Measurements from ENCODE around the gene MAST4. TPM values are rescaled to one million over a fixed set of nuclear protein-coding genes. Genes with fewer than 3 reads are reported as not detected.

The MAST4 gene
- total and polyA plus RNA-seq, 2 of the 4 experiments (the other 2 are of a cell fraction), result 4.8 to 6.8 TPM

- H3K27me3 ChIP-seq (ENCODE audit: control insufficient read depth, insufficient read depth, low read length), result no peaks in the 10 kb centered on the region
- 97% methylated on average over 29 of the region's 44 CpGs; no CpG with 5 or more reads in 1 of the 2 experiments for WGBS, 2 experiments (ENCODE audit: extremely low coverage in 2 of 2, insufficient read length in 1 of 2)
- TF ChIP-seq FOS (IDR thresholded peaks at IDR 0.05; ENCODE audit: low read depth, low read length), result no peak
- no peak for TF ChIP-seq USF2 (IDR thresholded peaks at IDR 0.05; ENCODE audit: low read depth, low read length)
- no peak for TF ChIP-seq RFX5 (IDR thresholded peaks at IDR 0.05; ENCODE audit: low read depth, low read length)
- TF ChIP-seq CEBPB (IDR thresholded peaks at IDR 0.05; ENCODE audit: low read depth, low read length), result no peak
- no peak for TF ChIP-seq BHLHE40 (IDR thresholded peaks at IDR 0.05; ENCODE audit: low read depth, low read length)
- TF ChIP-seq RCOR1 (IDR thresholded peaks at IDR 0.05; ENCODE audit: insufficient replicate concordance, low read length), result no peak
- TF ChIP-seq POLR2A (IDR thresholded peaks at IDR 0.05; ENCODE audit: low read depth, low read length), result no peak
- no peak for TF ChIP-seq MXI1 (IDR thresholded peaks at IDR 0.05; ENCODE audit: borderline replicate concordance, low read depth, low read length)
- no peak for TF ChIP-seq SMC3 (IDR thresholded peaks at IDR 0.05; ENCODE audit: low read depth, low read length)
- TF ChIP-seq RAD21 (IDR thresholded peaks at IDR 0.05; ENCODE audit: low read length), result no peak
- no peak overlapping the region for H3K9ac ChIP-seq (ENCODE audit: low read depth, low read length)
- no peak overlapping the region for H2AK9ac ChIP-seq (replicated peaks; ENCODE audit: low read depth, low read length, poor library complexity)
- H3K36me3 ChIP-seq (ENCODE audit: control insufficient read depth, insufficient read depth, low read length), result peaks cover 21% of the 10 kb centered on the region
- no peaks in the 10 kb centered on the region for H3K9me1 ChIP-seq (ENCODE audit: insufficient read depth, low read length)
- no peak overlapping the region for H2BK5ac ChIP-seq (ENCODE audit: low read depth, low read length, poor library complexity, severe bottlenecking)
- no peak overlapping the region for H4K8ac ChIP-seq (ENCODE audit: low read depth in 2 of 2, low read length in 2 of 2)
- in situ Hi-C loops (cut with MboI; ENCODE audit: low sequenced_read_pairs), result loop anchor here (5.0 kb wide), 1 partner anchor 49 kb away; no protein-coding TSS in a partner anchor
- H4K20me1 ChIP-seq (ENCODE audit: insufficient read depth, low read length), result no peaks in the 10 kb centered on the region
- no peak overlapping the region for H2BK120ac ChIP-seq (ENCODE audit: low read depth, low read length)
- H2BK20ac ChIP-seq (ENCODE audit: low read depth, low read length), result no peak overlapping the region
- no peaks in the 10 kb centered on the region for H3K79me1 ChIP-seq (ENCODE audit: low read depth in 1 of 2, low read length in 2 of 2)
- H3K4me2 ChIP-seq (ENCODE audit: low read depth, low read length), result no peak overlapping the region
- H2AK5ac ChIP-seq (ENCODE audit: low read depth, low read length), result no peak overlapping the region
- no peak overlapping the region for H2AFZ ChIP-seq (replicated peaks; ENCODE audit: low read length, poor library complexity)
- dilution Hi-C loops (cut with HindIII; ENCODE audit: low sequenced_read_pairs, unreplicated experiment), result no loop called here
- no peak overlapping the region for H3K23ac ChIP-seq (ENCODE audit: low read depth, low read length)
- ChIA-PET POLR2A (ENCODE audit: unreplicated experiment) (no interaction called here), CTCF (no interaction called here)
- H2BK15ac ChIP-seq (ENCODE audit: low read depth, low read length), result no peak overlapping the region
- H3K4me3 ChIP-seq (ENCODE audit: insufficient read depth, low read depth, low read length), result no peak overlapping the region
- H3K4me1 ChIP-seq (ENCODE audit: control insufficient read depth, insufficient read depth, low read length), result peaks cover 2% of the 10 kb centered on the region; the same call in 1 of the 2 replicates
- H4K91ac ChIP-seq (ENCODE audit: insufficient read depth, low read depth, low read length), result no peak overlapping the region
- H3K27ac ChIP-seq (ENCODE audit: insufficient read depth, low read length), result no peak overlapping the region
- no peak overlapping the region for H3K56ac ChIP-seq (ENCODE audit: extremely low read depth, insufficient read depth, low read length)
- no peak overlapping the region for H4K5ac ChIP-seq (ENCODE audit: low read depth, low read length)
- H3K18ac ChIP-seq (ENCODE audit: low read depth, low read length), result no peak overlapping the region
- intact Hi-C loops (cut with micrococcal nuclease), result loop anchor here (10.0 kb wide), 1 partner anchor 1882 kb away; no protein-coding TSS in a partner anchor
- H3K4ac ChIP-seq (ENCODE audit: low read depth, low read length), result no peak overlapping the region
- ATAC-seq (ENCODE audit: low read depth) (no peak), DNase-seq (no peak)
- H3K9me3 ChIP-seq (ENCODE audit: control insufficient read depth, insufficient read depth, low read length), result no peaks in the 10 kb centered on the region
- H3K14ac ChIP-seq (replicated peaks; ENCODE audit: low read depth, low read length), result no peak overlapping the region
- no TSS peak for BruUV-seq (replicated peaks)
Observed at GRCh38 chr5:67163231-67163756, 567.1 kb downstream of the MAST4 start.

All from IMR-90 (cell line).